ENCODE results near the gene CST9.

- TF ChIP-seq POLR2A (IDR thresholded peaks at IDR 0.05), result no peak
- TF ChIP-seq CTCF (IDR thresholded peaks at IDR 0.05), result no peak
Observed at GRCh38 chr20:23565503-23566045, 40.1 kb downstream of the CST9 start.
